IPS-18a (cell line): Measurements from ENCODE around the gene PPDPF.
"Not testable (repeated sequence)": the region's sequence is repeated elsewhere in the genome, so short reads cannot be mapped to it uniquely, and the experiment has no call there.

Source experiments
- H3K27ac ChIP-seq: one replicate; pipeline ENCODE4 v1.5.1; 2013; ENCODE audit warnings: low read length
- H3K27me3 ChIP-seq: one replicate; pipeline ENCODE4 v1.6.1; 2013; ENCODE audit warnings: mild to moderate bottlenecking, low read length; ENCODE audit not compliant: control insufficient read depth, insufficient read depth
- H3K36me3 ChIP-seq: one replicate; pipeline ENCODE4 v1.6.1; 2013; ENCODE audit warnings: low read depth, low read length; ENCODE audit not compliant: control insufficient read depth
- H3K4me1 ChIP-seq: one replicate; pipeline ENCODE4 v1.6.1; 2013; ENCODE audit warnings: low read depth, low read length; ENCODE audit not compliant: control insufficient read depth
- H3K4me3 ChIP-seq: one replicate; pipeline ENCODE4 v1.5.1; 2013; ENCODE audit warnings: low read length
- H3K9ac ChIP-seq: one replicate; pipeline ENCODE4 v1.6.1; 2013; ENCODE audit warnings: mild to moderate bottlenecking, low read length, moderate library complexity
- H3K9me3 ChIP-seq: one replicate; pipeline ENCODE4 v1.6.1; 2013; ENCODE audit warnings: low read depth, low read length; ENCODE audit not compliant: control insufficient read depth

The PPDPF gene

GRCh38 chr20:63567386-63568169, 47.0 kb downstream of the PPDPF start:
- H3K27ac ChIP-seq: no peak overlapping the region
- no peaks in the 10 kb centered on the region for H3K27me3 ChIP-seq
- H3K9me3 ChIP-seq: no peaks in the 10 kb centered on the region
- no peak overlapping the region for H3K4me3 ChIP-seq
- no peaks in the 10 kb centered on the region for H3K4me1 ChIP-seq
- no peak overlapping the region for H3K9ac ChIP-seq
- no peaks in the 10 kb centered on the region for H3K36me3 ChIP-seq

GRCh38 chr20:63568170-63568981, 47.8 kb downstream of the PPDPF start:
- Histone ChIP-seq H3K27ac (no peak overlapping the region), H3K36me3 (no peaks in the 10 kb centered on the region), H3K4me3 (no peak overlapping the region), H3K9me3 (no peaks in the 10 kb centered on the region), H3K9ac (no peak overlapping the region), H3K4me1 (no peaks in the 10 kb centered on the region), H3K27me3 (peaks cover 2% of the 10 kb centered on the region)

- H3K9ac ChIP-seq: no peak overlapping the region
- no peak overlapping the region for H3K27ac ChIP-seq
- no peaks in the 10 kb centered on the region for H3K4me1 ChIP-seq
- H3K36me3 ChIP-seq: no peaks in the 10 kb centered on the region
- peaks cover 6% of the 10 kb centered on the region for H3K27me3 ChIP-seq
- H3K9me3 ChIP-seq: no peaks in the 10 kb centered on the region
- no peak overlapping the region for H3K4me3 ChIP-seq
These were observed 48.7 kb downstream of the PPDPF start for GRCh38 chr20:63568986-63569949.

- H3K27me3 ChIP-seq: peaks cover 6% of the 10 kb centered on the region
These were observed 49.9 kb downstream of the PPDPF start for GRCh38 chr20:63570281-63571086.

GRCh38 chr20:63571087-63571478, 50.5 kb downstream of the PPDPF start:
- not testable (repeated sequence) for H3K9me3 ChIP-seq, H3K4me3 ChIP-seq, H3K27ac ChIP-seq, H3K36me3 ChIP-seq, H3K9ac ChIP-seq, H3K27me3 ChIP-seq, H3K4me1 ChIP-seq

More at GRCh38 chr20:63570281-63571086, 49.9 kb downstream of the PPDPF start:
- H3K27ac ChIP-seq: no peak overlapping the region
- H3K36me3 ChIP-seq: no peaks in the 10 kb centered on the region
- no peak overlapping the region for H3K9ac ChIP-seq
- H3K4me3 ChIP-seq: no peak overlapping the region
- no peaks in the 10 kb centered on the region for H3K9me3 ChIP-seq
- no peaks in the 10 kb centered on the region for H3K4me1 ChIP-seq
